ENCODE data around the gene CDSN. TPM values are rescaled to one million over a fixed set of nuclear protein-coding genes. Genes with fewer than 3 reads are reported as not detected.

CDSN gene
- total RNA-seq, 1 donor from 2014 or later, result not detected

- H3K9me3 ChIP-seq (replicated peaks), result no peaks in the 10 kb centered on the region
- intact Hi-C loops (cut with micrococcal nuclease), result no loop called here
- H3K4me3 ChIP-seq, result no peak overlapping the region
- no peak overlapping the region for H3K27ac ChIP-seq (replicated peaks)
- TF ChIP-seq CTCF (IDR thresholded peaks at IDR 0.05; ENCODE audit: borderline replicate concordance), result no peak
- no peaks in the 10 kb centered on the region for H3K36me3 ChIP-seq
- DNase-seq, result no peak
- no peaks in the 10 kb centered on the region for H3K27me3 ChIP-seq (ENCODE audit: low read depth)
- peaks cover 5% of the 10 kb centered on the region for H3K4me1 ChIP-seq
Observed at GRCh38 chr6:31132806-31133205, 12.6 kb upstream of the CDSN start.

- TF ChIP-seq CTCF (IDR thresholded peaks at IDR 0.05; ENCODE audit: borderline replicate concordance), result no peak
- H3K27me3 ChIP-seq (ENCODE audit: low read depth), result no peaks in the 10 kb centered on the region
- peaks cover 10% of the 10 kb centered on the region for H3K4me1 ChIP-seq
- no peaks in the 10 kb centered on the region for H3K36me3 ChIP-seq
- H3K9me3 ChIP-seq (replicated peaks), result no peaks in the 10 kb centered on the region
- DNase-seq, result no peak
- H3K4me3 ChIP-seq, result no peak overlapping the region
- H3K27ac ChIP-seq (replicated peaks), result no peak overlapping the region
- intact Hi-C loops (cut with micrococcal nuclease), result no loop called here
Observed at GRCh38 chr6:31131595-31131994, 11.3 kb upstream of the CDSN start.

GRCh38 chr6:31130751-31131150 lies 10.5 kb upstream of the CDSN start:
- DNase-seq, result no peak
- no peaks in the 10 kb centered on the region for H3K27me3 ChIP-seq (ENCODE audit: low read depth)
- intact Hi-C loops (cut with micrococcal nuclease), result no loop called here
- no peak overlapping the region for H3K27ac ChIP-seq (replicated peaks)
- TF ChIP-seq CTCF (IDR thresholded peaks at IDR 0.05; ENCODE audit: borderline replicate concordance), result no peak
- H3K36me3 ChIP-seq, result no peaks in the 10 kb centered on the region
- H3K4me3 ChIP-seq, result no peak overlapping the region
- peaks cover 19% of the 10 kb centered on the region for H3K4me1 ChIP-seq
- no peaks in the 10 kb centered on the region for H3K9me3 ChIP-seq (replicated peaks)

GRCh38 chr6:31129130-31129529 lies 8.9 kb upstream of the CDSN start:
- no peak for DNase-seq
- no peak overlapping the region for H3K27ac ChIP-seq (replicated peaks)
- no peaks in the 10 kb centered on the region for H3K36me3 ChIP-seq
- no peak for TF ChIP-seq CTCF (IDR thresholded peaks at IDR 0.05; ENCODE audit: borderline replicate concordance)
- no peaks in the 10 kb centered on the region for H3K27me3 ChIP-seq (ENCODE audit: low read depth)
- H3K9me3 ChIP-seq (replicated peaks), result no peaks in the 10 kb centered on the region
- peaks cover 29% of the 10 kb centered on the region for H3K4me1 ChIP-seq
- no peak overlapping the region for H3K4me3 ChIP-seq
- intact Hi-C loops (cut with micrococcal nuclease), result no loop called here

- DNase-seq, result peak; percentile 51
Observed at GRCh38 chr6:31128093-31128676, 7.9 kb upstream of the CDSN start.

More at GRCh38 chr6:31128093-31128676, 7.9 kb upstream of the CDSN start:
- Histone ChIP-seq H3K36me3 (no peaks in the 10 kb centered on the region), H3K4me3 (no peak overlapping the region), H3K27me3 (ENCODE audit: low read depth) (no peaks in the 10 kb centered on the region), H3K4me1 (peaks cover 36% of the 10 kb centered on the region), H3K9me3 (replicated peaks) (no peaks in the 10 kb centered on the region), H3K27ac (replicated peaks) (no peak overlapping the region)
- intact Hi-C loops (cut with micrococcal nuclease), result no loop called here
- peak; percentile 91 for TF ChIP-seq CTCF (IDR thresholded peaks at IDR 0.05; ENCODE audit: borderline replicate concordance)

Data from left ventricle myocardium inferior (tissue), 1 donor.